ENCODE measurements around the gene C12orf42. TPM values are rescaled to one million over a fixed set of nuclear protein-coding genes. Genes with fewer than 3 reads are reported as not detected.

C12orf42 gene
- total RNA-seq, 5 donors from 2014 or later (not counting 1 experiment from before 2014, with no cell fraction given), result 7.5 to 16.9 (median 9.2) TPM

- H3K27ac Mint-ChIP-seq, result peak overlapping the region; percentile 21 to 49
- H3K36me3 ChIP-seq (ENCODE audit: control insufficient read depth in 2 of 2, extremely low read depth in 1 of 2, insufficient read depth in 1 of 2, low read length in 1 of 2), result no peaks in the 10 kb centered on the region
- WGBS (ENCODE audit: insufficient coverage), result no CpG with 5 or more reads among the region's 5 CpGs
- no peak overlapping the region for H3K4me3 ChIP-seq (ENCODE audit: control insufficient read depth in 1 of 2, extremely low read depth in 1 of 2, low read length in 1 of 2)
- H3K4me1 Mint-ChIP-seq, result peaks cover 12 to 18% (median 17%) of the 10 kb centered on the region in 3 donors
- no peaks in the 10 kb centered on the region for H3K27me3 ChIP-seq (replicated peaks in 1 of 2; ENCODE audit: control insufficient read depth in 2 of 2, extremely low read depth in 1 of 2, insufficient read depth in 2 of 2, low read length in 1 of 2)
- H3K27me3 Mint-ChIP-seq, result no peaks in the 10 kb centered on the region
- ATAC-seq (replicated peaks in 1 of 4) (peak in 1 of 4 experiments; percentile 90), DNase-seq (peak in 17 of 35 experiments; percentile 0 to 46 (median 5))
- no peaks in the 10 kb centered on the region for H3K9me3 Mint-ChIP-seq
- H3K4me3 Mint-ChIP-seq, result no peak overlapping the region
- no peaks in the 10 kb centered on the region for H3K36me3 Mint-ChIP-seq
- ChIA-PET POLR2A (interaction anchor here (0.6 to 0.7 kb wide), 2 partner anchors 317 to 318 kb away, joined by 3 to 5 read pairs; partner anchors contain the start of gene STAB2 (in 1 of the 2)), CTCF (no interaction called here)
- H3K9me3 ChIP-seq, result no peaks in the 10 kb centered on the region
- peaks cover 0 to 6% of the 10 kb centered on the region in 2 experiments for H3K4me1 ChIP-seq (ENCODE audit: control insufficient read depth in 1 of 2, extremely low read depth in 1 of 2, insufficient read depth in 2 of 2, low read length in 2 of 2)
- H3K27ac ChIP-seq (ENCODE audit: low read length), result no peak overlapping the region
These were observed 226.8 kb downstream of the C12orf42 start for GRCh38 chr12:103268831-103269514.

- no CpG with 5 or more reads among the region's 2 CpGs for WGBS (ENCODE audit: insufficient coverage)
- no peak overlapping the region for H3K27ac Mint-ChIP-seq
- ATAC-seq (replicated peaks in 1 of 4) (no peak), DNase-seq (no peak)
- H3K27me3 Mint-ChIP-seq, result peaks cover 0 to 4% of the 10 kb centered on the region in 2 donors
- no peak overlapping the region for H3K4me3 Mint-ChIP-seq
- CTCF ChIA-PET, result no interaction called here
- H3K36me3 Mint-ChIP-seq, result no peaks in the 10 kb centered on the region
- POLR2A ChIA-PET, result no interaction called here
- Histone ChIP-seq H3K4me3 (ENCODE audit: control insufficient read depth in 1 of 2, extremely low read depth in 1 of 2, low read length in 1 of 2) (no peak overlapping the region), H3K4me1 (ENCODE audit: control insufficient read depth in 1 of 2, extremely low read depth in 1 of 2, insufficient read depth in 2 of 2, low read length in 2 of 2) (no peaks in the 10 kb centered on the region), H3K27me3 (replicated peaks in 1 of 2; ENCODE audit: control insufficient read depth in 2 of 2, extremely low read depth in 1 of 2, insufficient read depth in 2 of 2, low read length in 1 of 2) (no peaks in the 10 kb centered on the region), H3K36me3 (ENCODE audit: control insufficient read depth in 2 of 2, extremely low read depth in 1 of 2, insufficient read depth in 1 of 2, low read length in 1 of 2) (no peaks in the 10 kb centered on the region), H3K27ac (ENCODE audit: low read length) (no peak overlapping the region), H3K9me3 (no peaks in the 10 kb centered on the region)
- peaks cover 0 to 11% (median 3%) of the 10 kb centered on the region in 3 donors for H3K9me3 Mint-ChIP-seq
- no peaks in the 10 kb centered on the region for H3K4me1 Mint-ChIP-seq
These were observed 238.0 kb downstream of the C12orf42 start for GRCh38 chr12:103257763-103258162.

Other genes starting within 250 kb of the C12orf42 start
- not detected for gene STAB2, start 91.3 kb upstream of the C12orf42 start, total RNA-seq